SJCRH30 (cell line): ENCODE results near the gene CFL1. TPM values are rescaled to one million over a fixed set of nuclear protein-coding genes. Genes with fewer than 3 reads are reported as not detected.
"Not testable (repeated sequence)": the region's sequence is repeated elsewhere in the genome, so short reads cannot be mapped to it uniquely, and the experiment has no call there.

Source experiments
- DNase-seq, 2 experiments: peaks; one replicate each; pipeline ENCODE4 v3.0.0-alpha.2; 2015 to 2020
- H3K27ac ChIP-seq: fragments of 250-450 bp; sonication (Bioruptor Pico); 2 replicates; pipeline ENCODE4 v1.5.1; 2020; ENCODE audit warnings: mild to moderate bottlenecking, moderate library complexity
- H3K27me3 ChIP-seq: fragments of 250-450 bp; sonication (Bioruptor Pico); 2 replicates; pipeline ENCODE4 v1.5.1; 2020; ENCODE audit warnings: mild to moderate bottlenecking, moderate library complexity
- H3K36me3 ChIP-seq: fragments of 250-450 bp; sonication (Bioruptor Pico); 2 replicates; pipeline ENCODE4 v1.5.1; 2020; ENCODE audit warnings: mild to moderate bottlenecking, moderate library complexity
- H3K4me1 ChIP-seq: fragments of 250-450 bp; sonication (Bioruptor Pico); 2 replicates; pipeline ENCODE4 v1.5.1; 2020; ENCODE audit warnings: mild to moderate bottlenecking, moderate library complexity
- H3K4me3 ChIP-seq: fragments of 250-450 bp; sonication (Bioruptor Pico); 2 replicates; pipeline ENCODE4 v1.5.1; 2020; ENCODE audit warnings: mild to moderate bottlenecking, moderate library complexity
- H3K9me3 ChIP-seq: fragments of 250-450 bp; sonication (Bioruptor Pico); replicated peaks from 2 replicates; pipeline ENCODE4 v1.5.1; 2020; ENCODE audit warnings: mild to moderate bottlenecking, moderate library complexity
- total RNA-seq: library from RNA; depleted of rRNA; stranded (reverse); fragments of >200 nt; shearing (Covaris generic); gene quantifications from 2 replicates; pipeline ENCODE4 v1.2.3, GENCODE V29; 2014

Gene CFL1
- total RNA-seq, 1 experiment from 2014 or later: 743 TPM

DNA sequence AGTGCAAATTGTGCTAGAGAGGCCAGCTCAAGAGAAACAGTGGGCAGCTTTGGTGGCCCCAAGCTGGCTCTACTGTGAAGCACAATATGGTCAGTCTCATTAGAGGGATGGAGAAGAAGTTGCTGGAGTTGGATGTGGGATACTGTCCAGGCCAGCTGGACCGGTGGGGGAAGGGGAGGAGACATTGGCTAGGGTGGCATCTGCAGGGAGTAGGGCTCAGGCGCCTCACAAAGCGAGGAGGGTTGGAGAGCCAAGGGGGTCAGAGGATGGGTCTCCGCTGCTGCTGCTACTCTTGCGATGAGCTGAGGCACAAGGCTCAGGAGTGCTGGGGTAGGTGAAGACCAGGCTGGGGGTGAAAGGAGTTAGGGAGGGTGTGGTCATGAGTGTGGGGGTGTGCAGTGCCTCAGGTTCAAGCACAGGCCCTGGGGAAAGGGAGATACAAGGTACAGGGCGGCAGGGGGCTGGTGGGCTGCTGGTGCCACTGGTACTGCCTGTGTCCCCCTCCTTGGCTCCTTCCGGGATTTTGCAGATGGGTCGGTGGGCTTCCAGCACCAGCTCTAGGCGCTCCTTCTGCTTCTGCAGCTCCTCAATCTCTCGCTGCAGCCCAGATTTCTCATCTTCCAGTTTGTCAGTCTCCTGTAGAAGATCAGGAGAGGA is 34.8 kb upstream of the CFL1 start:
- Histone ChIP-seq H3K27ac (no peak overlapping the region), H3K9me3 (no peaks in the 10 kb centered on the region), H3K4me1 (peaks cover 13% of the 10 kb centered on the region; the same call in 1 of the 2 replicates), H3K4me3 (no peak overlapping the region), H3K27me3 (no peaks in the 10 kb centered on the region), H3K36me3 (no peaks in the 10 kb centered on the region)
- DNase-seq: no peak

GRCh38 chr11:65892137-65892540 is 34.2 kb upstream of the CFL1 start:
- H3K27ac ChIP-seq, H3K27me3 ChIP-seq, DNase-seq, H3K36me3 ChIP-seq, H3K9me3 ChIP-seq: not testable (repeated sequence)
- Histone ChIP-seq H3K4me3 (peak overlapping the region; percentile 72), H3K4me1 (peaks cover 13% of the 10 kb centered on the region; the same call in 1 of the 2 replicates)

DNA sequence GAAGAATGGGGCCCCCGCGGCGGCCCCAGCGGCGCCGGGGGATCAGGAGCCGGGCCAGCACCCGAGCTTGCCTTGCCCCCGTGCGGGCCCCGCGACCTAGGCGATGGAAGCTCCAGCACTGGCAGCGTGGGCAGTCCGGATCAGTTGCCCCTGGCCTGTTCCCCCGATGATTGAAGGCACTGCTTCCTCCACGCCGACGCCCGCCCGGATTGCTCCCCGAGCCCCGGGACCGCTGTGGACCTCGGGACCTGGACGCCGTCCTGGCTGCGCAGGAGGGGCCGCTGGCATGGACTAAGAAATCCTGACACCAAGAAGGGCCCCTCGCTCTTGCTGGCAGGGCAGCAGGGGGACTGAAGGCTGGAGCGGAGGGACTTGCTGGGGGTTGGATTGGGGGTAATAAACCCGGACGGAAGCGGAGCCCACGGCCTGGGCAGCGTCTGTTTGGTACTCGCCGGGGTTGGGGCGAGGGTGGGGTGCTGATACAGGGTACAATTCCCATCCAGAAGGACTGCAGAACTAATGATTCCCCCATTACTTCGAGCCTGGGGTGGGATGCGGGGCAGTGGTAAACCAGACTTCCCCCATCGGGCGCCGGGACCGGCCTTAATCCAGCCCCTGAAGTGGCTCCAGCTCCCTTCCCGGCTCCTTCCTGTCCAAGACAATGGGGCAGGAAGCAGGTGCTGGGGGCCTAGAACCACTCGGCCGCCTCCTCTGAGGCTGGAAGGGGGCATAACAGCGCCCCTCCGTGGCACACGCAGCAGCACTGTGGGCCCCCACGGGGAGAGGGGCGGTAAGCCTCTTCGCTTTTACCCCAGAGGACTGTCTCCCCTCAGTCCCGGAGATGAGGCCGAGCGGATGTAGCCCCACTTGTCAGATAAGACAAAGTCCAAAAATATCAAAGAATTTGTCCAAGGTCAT is 33.5 kb upstream of the CFL1 start:
- peaks cover 9% of the 10 kb centered on the region; the same call in 1 of the 2 replicates for H3K4me1 ChIP-seq
- peak overlapping the region; percentile 72 for H3K4me3 ChIP-seq
- peak overlapping the region; percentile 50 for H3K27ac ChIP-seq
- H3K36me3 ChIP-seq: no peaks in the 10 kb centered on the region
- no peaks in the 10 kb centered on the region for H3K27me3 ChIP-seq
- DNase-seq: peak; percentile 77 to 79
- H3K9me3 ChIP-seq: no peaks in the 10 kb centered on the region

DNA sequence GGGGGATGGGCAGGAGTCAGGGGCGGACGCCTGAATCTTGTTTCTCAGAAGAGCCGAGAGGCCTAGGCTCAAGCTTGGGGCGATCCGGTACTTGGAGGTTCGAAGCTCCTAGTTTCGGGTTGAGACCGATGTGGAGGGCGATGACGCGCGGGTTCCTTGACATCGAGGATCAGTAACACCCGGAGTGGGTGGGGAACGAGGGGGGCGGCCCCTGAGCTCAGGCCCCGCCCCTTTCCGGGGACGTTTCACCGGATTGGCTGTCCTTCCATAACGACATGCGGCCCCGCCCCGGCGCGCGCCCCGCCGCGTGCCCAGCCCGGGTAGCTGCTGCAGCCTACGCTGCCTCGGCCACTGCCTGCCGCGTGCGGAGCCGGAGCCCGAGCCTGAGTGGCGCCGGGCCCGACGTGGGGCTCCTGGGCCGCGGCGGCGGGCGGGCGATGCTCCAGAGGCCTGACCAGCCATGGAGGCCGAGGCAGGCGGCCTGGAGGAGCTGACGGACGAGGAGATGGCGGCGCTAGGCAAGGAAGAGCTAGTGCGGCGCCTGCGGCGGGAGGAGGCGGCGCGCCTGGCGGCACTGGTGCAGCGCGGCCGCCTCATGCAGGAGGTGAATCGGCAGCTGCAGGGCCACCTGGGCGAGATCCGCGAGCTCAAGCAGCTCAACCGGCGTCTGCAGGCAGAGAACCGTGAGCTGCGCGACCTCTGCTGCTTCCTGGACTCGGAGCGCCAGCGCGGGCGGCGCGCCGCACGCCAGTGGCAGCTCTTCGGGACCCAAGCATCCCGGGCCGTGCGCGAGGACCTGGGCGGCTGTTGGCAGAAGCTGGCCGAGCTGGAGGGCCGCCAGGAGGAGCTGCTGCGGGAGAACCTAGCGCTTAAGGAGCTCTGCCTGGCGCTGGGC is 32.6 kb upstream of the CFL1 start, which contains the start of gene CCDC85B:
TSS of gene CCDC85B (plus strand) at position 350 of the 895 bp plus-strand sequence. CDS start at position 461, 111 bp downstream.
- peak; percentile 95 to 96 for DNase-seq
- H3K4me1 ChIP-seq: peaks cover 9% of the 10 kb centered on the region; the same call in 1 of the 2 replicates
- H3K9me3 ChIP-seq: no peaks in the 10 kb centered on the region
- H3K36me3 ChIP-seq: no peaks in the 10 kb centered on the region
- peak within 1 kb of the TSS; percentile 50 for H3K27ac ChIP-seq
- H3K27me3 ChIP-seq: no peaks in the 10 kb centered on the region
- peak within 1 kb of the TSS; percentile 72 for H3K4me3 ChIP-seq

DNA sequence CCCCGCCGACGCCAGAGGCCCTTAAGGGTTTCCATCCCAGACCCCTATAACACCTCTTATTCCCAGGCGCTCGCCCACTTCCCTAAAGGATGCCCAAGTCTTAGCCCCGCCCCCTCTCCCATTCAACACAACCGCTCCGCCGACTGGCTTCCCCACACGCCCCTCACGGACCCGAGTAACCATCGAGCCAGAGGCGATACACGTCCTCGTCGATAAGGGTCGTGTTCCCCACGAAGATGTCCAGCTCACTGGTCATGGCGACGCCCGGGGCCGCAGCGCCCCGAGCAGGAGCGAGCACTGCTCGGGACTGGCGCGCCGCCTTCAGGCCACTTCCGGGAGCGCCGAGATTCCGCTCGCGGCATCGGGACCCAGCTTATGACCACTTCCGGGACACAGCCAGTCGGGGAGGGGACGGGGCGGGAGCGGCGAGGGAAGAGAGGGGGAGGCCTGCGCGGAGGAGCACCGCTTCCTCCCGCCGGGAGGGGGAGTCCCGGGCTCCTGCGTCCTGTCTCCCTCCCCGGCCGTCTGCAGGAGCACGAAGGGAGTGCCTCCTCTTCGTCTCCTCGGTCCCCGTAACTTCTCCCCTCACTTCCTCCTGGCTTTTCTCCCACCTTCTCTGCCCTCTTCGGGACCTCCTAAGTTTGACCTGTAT is 30.3 kb upstream of the CFL1 start, which contains the start of gene FIBP:
TSS of gene FIBP (minus strand) at position 309 of the 652 bp plus-strand sequence. CDS start at position 256, 53 bp downstream.
- H3K4me3 ChIP-seq: peak within 1 kb of the TSS; percentile 72
- H3K9me3 ChIP-seq: no peaks in the 10 kb centered on the region
- peak; percentile 97 to 98 for DNase-seq
- H3K27me3 ChIP-seq: no peaks in the 10 kb centered on the region
- H3K4me1 ChIP-seq: peaks cover 9% of the 10 kb centered on the region; the same call in 1 of the 2 replicates
- peaks cover 17% of the 10 kb centered on the region for H3K36me3 ChIP-seq
- H3K27ac ChIP-seq: peak within 1 kb of the TSS; percentile 31; the same call in 1 of the 2 replicates

DNA sequence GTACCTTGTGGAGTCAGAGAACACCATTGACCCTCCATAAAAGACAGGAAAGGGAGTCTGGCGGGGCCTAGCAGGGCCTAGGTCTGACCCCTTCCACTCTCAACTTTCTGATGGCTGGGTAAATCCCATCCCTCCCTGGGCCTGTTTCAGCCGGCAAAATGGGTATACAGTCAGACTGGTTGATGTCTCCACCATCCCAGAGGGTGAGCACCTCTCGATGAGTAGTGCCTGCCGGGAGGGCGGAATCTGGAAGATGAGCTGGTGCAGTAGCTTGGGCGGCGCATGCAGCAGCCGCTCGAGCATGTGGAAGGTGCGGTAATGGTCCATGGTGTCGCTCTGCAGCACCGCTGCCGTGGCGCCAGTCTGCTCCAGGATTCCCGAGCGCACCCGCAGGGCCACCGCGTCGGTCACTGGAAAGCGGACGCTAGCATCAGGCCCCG is 29.8 kb upstream of the CFL1 start:
- H3K36me3 ChIP-seq: peaks cover 17% of the 10 kb centered on the region
- peak overlapping the region; percentile 72 for H3K4me3 ChIP-seq
- peaks cover 9% of the 10 kb centered on the region; the same call in 1 of the 2 replicates for H3K4me1 ChIP-seq
- H3K27ac ChIP-seq: peak overlapping the region; percentile 24; the same call in 1 of the 2 replicates
- no peaks in the 10 kb centered on the region for H3K27me3 ChIP-seq
- DNase-seq: no peak
- no peaks in the 10 kb centered on the region for H3K9me3 ChIP-seq

DNA sequence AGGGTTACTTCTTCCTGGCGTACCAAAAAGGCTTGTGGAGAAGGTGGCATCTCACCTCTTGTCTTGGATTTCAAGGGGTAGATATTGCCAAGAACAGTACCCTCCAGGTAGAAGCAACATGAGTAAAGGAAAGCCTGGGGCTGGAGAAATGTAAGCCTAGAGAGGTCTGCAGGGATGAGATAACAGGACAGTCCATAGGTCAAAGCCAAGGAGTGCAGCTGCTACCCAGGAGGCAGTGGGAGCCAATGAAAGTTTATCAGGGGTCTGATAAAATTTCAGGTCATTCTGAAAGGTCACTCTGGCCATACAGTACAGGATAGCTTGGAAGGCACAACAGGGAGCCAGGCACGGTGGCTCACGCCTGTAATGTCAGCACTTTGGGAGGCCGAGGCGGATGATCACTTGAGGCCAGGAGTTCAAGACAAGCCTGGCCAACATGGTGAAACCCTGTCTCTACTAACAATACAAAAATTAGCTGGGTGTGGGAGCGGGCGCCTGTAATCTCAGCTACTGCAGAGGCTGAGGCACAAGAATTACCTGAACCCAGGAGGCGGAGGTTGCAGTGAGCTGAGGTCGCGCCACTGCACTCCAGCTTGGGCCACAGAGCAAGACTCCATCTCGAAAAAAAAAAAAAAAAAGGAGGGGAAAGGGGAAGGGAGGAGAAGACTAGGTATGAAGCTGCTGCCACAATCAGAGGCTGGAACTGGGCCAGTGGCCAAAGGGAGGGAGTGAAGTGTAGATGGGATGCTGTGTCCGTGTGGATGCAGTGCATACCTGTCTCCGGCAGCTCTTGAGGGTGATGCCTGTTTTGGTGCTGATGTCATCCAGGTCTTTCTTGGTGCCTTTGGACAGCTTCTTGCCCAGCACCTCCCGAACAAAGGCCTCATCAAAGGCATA is 29.1 kb upstream of the CFL1 start:
- Histone ChIP-seq H3K4me3 (peak overlapping the region; percentile 72), H3K27ac (no peak overlapping the region), H3K36me3 (peaks cover 17% of the 10 kb centered on the region), H3K27me3 (no peaks in the 10 kb centered on the region), H3K9me3 (no peaks in the 10 kb centered on the region), H3K4me1 (peaks cover 9% of the 10 kb centered on the region; the same call in 1 of the 2 replicates)
- no peak for DNase-seq

GRCh38 chr11:65885808-65886536 is 28.0 kb upstream of the CFL1 start:
- H3K4me3 ChIP-seq: no peak overlapping the region
- peaks cover 5% of the 10 kb centered on the region; the same call in 1 of the 2 replicates for H3K4me1 ChIP-seq
- H3K9me3 ChIP-seq: no peaks in the 10 kb centered on the region
- H3K36me3 ChIP-seq: peaks cover 17% of the 10 kb centered on the region
- no peaks in the 10 kb centered on the region for H3K27me3 ChIP-seq
- no peak overlapping the region for H3K27ac ChIP-seq
- DNase-seq: no peak

GRCh38 chr11:65885231-65885630 is 27.3 kb upstream of the CFL1 start:
- no peaks in the 10 kb centered on the region for H3K27me3 ChIP-seq
- H3K9me3 ChIP-seq: no peaks in the 10 kb centered on the region
- H3K27ac ChIP-seq: no peak overlapping the region
- peaks cover 5% of the 10 kb centered on the region; the same call in 1 of the 2 replicates for H3K4me1 ChIP-seq
- H3K4me3 ChIP-seq: no peak overlapping the region
- peaks cover 17% of the 10 kb centered on the region for H3K36me3 ChIP-seq
- DNase-seq: no peak

GRCh38 chr11:65884716-65885092 is 26.7 kb upstream of the CFL1 start:
- Histone ChIP-seq H3K27ac (no peak overlapping the region), H3K36me3 (peaks cover 17% of the 10 kb centered on the region)
- DNase-seq: peak; percentile 73 to 83

DNA sequence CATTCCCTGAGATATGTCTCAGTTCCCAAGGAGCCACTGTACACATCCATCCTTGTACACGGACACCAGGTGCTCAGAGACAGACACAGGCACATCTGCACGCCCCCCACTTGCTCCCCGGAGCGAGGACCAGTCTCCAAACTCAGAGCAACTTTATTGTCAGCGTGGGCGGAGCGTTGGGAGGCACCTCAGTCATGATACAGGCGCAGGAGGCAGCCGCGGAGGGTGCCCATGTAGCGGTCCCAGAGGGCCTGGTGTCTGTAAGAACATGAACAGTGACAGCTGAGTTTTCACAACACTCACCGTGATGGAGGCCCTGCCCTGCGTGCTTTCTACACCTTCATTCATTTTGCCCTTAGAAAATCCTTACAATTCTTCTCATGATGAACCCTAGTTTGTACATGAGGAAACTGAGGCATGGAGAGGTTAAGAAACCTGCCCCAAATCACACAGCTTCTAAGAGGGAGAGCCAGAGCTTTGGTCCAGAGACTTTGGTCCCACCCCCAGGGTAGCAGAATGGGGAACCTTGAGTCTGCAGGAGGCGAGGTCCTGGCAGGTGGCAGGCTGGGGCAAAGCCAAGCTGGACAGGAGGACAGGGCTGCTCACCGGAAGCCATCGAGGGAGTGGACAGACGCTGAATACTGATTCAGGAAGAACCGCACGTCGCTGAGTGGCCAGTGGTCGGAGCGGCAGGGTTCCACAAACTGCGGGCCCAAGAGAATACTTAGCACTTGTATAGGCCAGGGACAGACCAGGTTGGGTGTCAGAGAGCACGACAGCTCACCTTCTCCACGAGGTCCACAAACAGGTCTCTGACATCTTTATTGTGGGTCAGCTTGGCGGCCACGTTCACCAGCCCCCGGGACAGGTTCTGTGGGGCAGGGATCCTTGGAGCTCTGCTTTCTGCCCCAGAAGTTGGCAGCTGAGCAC is 26.1 kb upstream of the CFL1 start:
- Histone ChIP-seq H3K27me3 (no peaks in the 10 kb centered on the region), H3K9me3 (no peaks in the 10 kb centered on the region), H3K36me3 (peaks cover 17% of the 10 kb centered on the region), H3K4me3 (no peak overlapping the region), H3K4me1 (no peaks in the 10 kb centered on the region), H3K27ac (no peak overlapping the region)
- DNase-seq: no peak

More at GRCh38 chr11:65884716-65885092, 26.7 kb upstream of the CFL1 start:
- Histone ChIP-seq H3K4me1 (peaks cover 3% of the 10 kb centered on the region; the same call in 1 of the 2 replicates), H3K27me3 (no peaks in the 10 kb centered on the region), H3K9me3 (no peaks in the 10 kb centered on the region), H3K4me3 (no peak overlapping the region)
